HG02970 (cell line): ENCODE results near the gene KLHDC7B.
"Not testable (repeated sequence)": the region's sequence is repeated elsewhere in the genome, so short reads cannot be mapped to it uniquely, and the experiment has no call there.

Experiments
- ATAC-seq: cut with Tn5 transposase; IDR thresholded peaks from one replicate; pipeline ENCODE4 v1.9.1; 2021; ENCODE audit warnings: mild to moderate bottlenecking, moderate library complexity, moderate number of reproducible peaks; ENCODE audit not compliant: unreplicated experiment, low FRiP score

Gene KLHDC7B

GRCh38 chr22:50516891-50517290 is 28.8 kb upstream of the KLHDC7B start:
- no peak for ATAC-seq

GRCh38 chr22:50517495-50518260 is 28.0 kb upstream of the KLHDC7B start:
- ATAC-seq: no peak

GRCh38 chr22:50518606-50519005 is 27.1 kb upstream of the KLHDC7B start:
- no peak for ATAC-seq

- ATAC-seq: no peak
These were observed 26.5 kb upstream of the KLHDC7B start for GRCh38 chr22:50519151-50519550.

GRCh38 chr22:50520184-50520583 is 25.5 kb upstream of the KLHDC7B start:
- ATAC-seq: not testable (repeated sequence)

- no peak for ATAC-seq
These were observed 24.8 kb upstream of the KLHDC7B start for GRCh38 chr22:50520826-50521453.

- no peak for ATAC-seq
These were observed 24.0 kb upstream of the KLHDC7B start for GRCh38 chr22:50521710-50522109.

GRCh38 chr22:50522208-50522805 is 23.4 kb upstream of the KLHDC7B start:
- ATAC-seq: no peak

GRCh38 chr22:50522806-50523438 is 22.8 kb upstream of the KLHDC7B start:
- ATAC-seq: no peak

- no peak for ATAC-seq
These were observed 22.3 kb upstream of the KLHDC7B start for GRCh38 chr22:50523458-50523805.

- ATAC-seq: no peak
These were observed 21.7 kb upstream of the KLHDC7B start for GRCh38 chr22:50523806-50524675.

- no peak for ATAC-seq
These were observed 21.0 kb upstream of the KLHDC7B start for GRCh38 chr22:50524676-50525103.

- ATAC-seq: peak; percentile 46
These were observed 20.4 kb upstream of the KLHDC7B start, which contains the start of gene SCO2 for GRCh38 chr22:50525104-50525857. Gene SCO2 (minus strand): TSS chr22:50525598. CDS start chr22:50524411, 1,187 bp downstream.

GRCh38 chr22:50525858-50526107 is 19.9 kb upstream of the KLHDC7B start:
- peak; percentile 24 for ATAC-seq

GRCh38 chr22:50526108-50526833 is 19.4 kb upstream of the KLHDC7B start:
- peak; percentile 32 for ATAC-seq

GRCh38 chr22:50526834-50527801 is 18.6 kb upstream of the KLHDC7B start:
- no peak for ATAC-seq

- ATAC-seq: no peak
These were observed 17.6 kb upstream of the KLHDC7B start for GRCh38 chr22:50527921-50528681.
